HG03460 (cell line): ENCODE data around the gene EFNA3.

Experiments used
- ATAC-seq: cut with Tn5 transposase; IDR thresholded peaks from one replicate; pipeline ENCODE4 v1.9.1; 2021; ENCODE audit not compliant: unreplicated experiment

EFNA3 gene, protein sequence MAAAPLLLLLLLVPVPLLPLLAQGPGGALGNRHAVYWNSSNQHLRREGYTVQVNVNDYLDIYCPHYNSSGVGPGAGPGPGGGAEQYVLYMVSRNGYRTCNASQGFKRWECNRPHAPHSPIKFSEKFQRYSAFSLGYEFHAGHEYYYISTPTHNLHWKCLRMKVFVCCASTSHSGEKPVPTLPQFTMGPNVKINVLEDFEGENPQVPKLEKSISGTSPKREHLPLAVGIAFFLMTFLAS

DNA sequence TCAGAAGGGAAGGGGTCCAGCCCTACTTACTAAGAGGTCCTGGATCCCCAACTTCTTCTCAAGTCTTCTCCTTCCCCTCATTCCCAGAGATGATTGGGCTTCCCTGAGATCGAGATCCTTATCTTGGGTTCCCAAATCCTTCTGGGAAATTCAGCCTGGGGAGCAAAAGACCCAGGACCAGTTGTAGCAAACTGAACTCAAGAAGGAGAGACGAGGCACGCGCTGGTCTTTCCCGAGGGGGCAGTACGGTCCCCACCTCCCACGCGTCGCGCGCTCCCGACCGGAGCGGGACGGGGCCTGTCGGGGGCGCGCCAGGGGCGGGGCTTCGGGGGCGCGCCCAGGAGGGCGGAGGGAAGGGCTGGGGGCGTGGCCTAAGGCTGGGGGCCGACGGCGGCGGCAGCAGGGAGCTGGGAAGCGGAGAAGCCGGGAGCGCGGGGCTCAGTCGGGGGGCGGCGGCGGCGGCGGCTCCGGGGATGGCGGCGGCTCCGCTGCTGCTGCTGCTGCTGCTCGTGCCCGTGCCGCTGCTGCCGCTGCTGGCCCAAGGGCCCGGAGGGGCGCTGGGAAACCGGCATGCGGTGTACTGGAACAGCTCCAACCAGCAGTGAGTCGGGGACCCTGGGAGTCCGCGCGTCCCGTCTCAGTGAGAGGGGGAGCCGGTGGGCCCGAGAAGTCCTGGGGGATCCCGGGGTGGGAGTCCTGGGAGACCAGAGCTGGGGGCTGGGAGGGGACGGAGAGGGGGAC lies at the start of gene EFNA3:
TSS of gene EFNA3 (plus strand) at position 369 of the 741 bp plus-strand sequence. CDS start at position 474, 105 bp downstream.
- ATAC-seq: no peak

DNA sequence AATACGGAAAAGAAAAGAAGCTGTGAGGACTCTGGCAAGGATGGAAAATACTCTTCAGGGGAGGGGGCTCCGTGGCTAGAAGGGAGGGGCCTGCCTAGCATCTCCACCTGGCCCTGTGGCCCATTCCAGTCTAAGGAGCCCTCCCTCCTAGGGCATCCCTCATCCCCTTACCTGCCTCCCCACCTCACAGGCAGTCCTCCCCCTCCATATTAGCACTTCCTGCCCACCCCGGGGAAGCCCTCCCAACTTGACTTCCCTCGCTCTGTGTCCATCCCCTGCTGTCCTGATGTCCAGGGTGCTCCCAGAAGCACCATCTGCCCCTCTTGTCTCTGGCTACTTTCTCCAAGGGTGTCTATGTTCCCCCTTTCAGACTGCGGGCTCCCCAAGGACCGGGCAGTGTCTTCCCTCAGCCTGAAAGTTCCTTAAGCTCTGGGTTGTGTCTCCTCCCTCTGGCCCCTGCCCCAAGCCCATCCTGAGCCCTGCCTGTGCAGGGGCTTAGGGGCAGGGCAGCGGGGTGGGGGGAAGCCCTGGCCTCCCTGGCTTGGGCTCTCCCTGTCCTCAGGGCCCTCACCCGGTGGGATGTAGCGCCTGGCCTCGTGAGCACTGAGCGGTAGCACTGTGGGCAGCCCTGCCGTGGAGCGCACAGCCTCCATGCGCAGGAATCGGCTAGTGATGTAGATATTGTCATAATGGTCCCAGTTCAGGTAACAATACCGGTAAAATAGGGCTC lies 49.0 kb upstream of the EFNA3 start:
- no peak for ATAC-seq

DNA sequence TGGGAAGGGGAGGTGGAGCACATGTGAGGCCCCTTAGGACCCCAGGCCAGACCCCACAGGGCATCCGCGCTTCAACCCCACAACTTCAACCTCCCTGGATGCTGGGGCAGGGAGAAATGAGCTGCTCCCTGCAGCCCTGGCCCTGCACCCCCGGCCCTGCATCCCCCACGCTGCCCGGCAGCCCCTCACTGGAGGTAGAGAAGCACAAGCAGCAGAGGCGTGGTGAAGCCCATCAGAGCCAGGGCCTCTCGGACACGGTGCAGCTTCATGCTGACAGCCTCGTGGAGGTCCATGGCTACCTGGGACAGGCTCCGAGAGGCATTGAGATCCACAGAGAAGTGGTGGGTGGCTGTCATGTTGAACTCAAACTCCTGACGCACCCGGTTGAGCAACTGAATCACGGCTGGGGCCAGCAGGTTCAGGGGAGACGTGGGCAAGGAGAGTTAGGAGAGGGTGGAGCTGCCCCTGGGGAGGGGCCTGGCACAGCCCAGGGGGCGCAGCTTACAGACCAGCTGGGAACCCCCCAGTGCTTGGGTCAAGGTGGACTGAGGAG lies 48.3 kb upstream of the EFNA3 start:
- no peak for ATAC-seq

DNA sequence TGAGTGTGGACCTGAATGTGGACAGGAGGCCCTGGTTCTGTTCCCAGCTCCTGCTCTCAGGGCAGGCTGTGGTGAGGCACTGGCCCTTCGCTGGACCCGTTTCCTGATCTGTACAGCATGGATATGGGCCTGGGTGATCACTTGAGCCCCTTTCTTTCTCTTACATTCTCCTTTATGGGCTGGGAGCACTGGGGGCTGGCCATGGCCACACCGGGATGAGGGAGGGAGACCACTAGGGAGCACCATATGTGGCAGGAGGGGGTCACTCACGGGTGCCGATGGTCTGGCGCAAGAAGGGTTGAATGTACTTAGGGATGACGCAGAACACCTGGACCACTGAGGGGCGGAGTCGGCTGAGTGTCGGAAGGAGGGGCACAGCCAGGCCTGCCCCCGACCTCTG lies 47.7 kb upstream of the EFNA3 start:
- no peak for ATAC-seq

DNA sequence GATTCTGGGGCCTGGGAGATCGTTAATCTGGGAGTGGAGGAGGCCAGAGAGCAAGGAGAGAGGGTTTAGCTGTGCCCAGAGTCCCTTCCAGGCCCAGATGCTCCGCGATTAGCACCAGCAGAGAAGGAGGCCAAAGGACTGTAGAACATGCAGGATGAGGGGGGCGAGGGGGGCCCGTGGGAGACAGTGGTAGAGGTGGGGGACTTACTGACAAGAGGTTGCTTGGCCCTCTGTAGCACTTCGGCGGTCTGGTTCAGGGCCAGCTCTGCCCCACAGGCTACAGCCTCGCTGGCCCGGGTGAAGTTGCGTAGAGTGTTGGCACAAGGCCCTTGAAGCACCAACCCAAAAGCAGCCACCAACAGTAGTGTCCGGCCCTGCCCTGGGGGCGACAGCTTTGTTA lies 45.8 kb upstream of the EFNA3 start:
- ATAC-seq: no peak

DNA sequence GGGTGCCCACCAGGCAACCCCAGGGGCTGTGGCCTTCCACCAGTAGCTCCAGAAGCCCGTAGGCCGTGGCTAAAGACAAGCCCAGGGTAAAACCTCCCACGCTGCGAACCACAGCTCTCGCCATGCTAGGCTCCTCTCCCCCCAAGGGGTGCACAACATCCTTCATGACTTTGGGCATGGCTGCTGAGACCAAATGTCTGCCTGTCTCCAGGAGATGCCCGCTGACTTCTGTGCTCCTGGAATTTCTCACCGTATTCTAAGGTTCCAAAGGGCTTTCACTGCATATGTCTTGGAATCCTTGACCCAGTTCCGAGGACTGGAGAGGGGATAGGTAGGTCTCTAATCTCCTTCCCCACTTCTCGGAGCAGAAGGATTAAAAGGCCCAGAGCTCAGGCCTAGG lies 45.1 kb upstream of the EFNA3 start, which contains the start of the genes DCST1 and DCST2:
TSS of gene DCST1 (plus strand) at position 301 of the 400 bp plus-strand sequence. CDS start 213 bp downstream, outside the sequence.
TSS of gene DCST2 (minus strand) at position 258 of the 400 bp plus-strand sequence. CDS start at position 178, 80 bp downstream.
- no peak for ATAC-seq

DNA sequence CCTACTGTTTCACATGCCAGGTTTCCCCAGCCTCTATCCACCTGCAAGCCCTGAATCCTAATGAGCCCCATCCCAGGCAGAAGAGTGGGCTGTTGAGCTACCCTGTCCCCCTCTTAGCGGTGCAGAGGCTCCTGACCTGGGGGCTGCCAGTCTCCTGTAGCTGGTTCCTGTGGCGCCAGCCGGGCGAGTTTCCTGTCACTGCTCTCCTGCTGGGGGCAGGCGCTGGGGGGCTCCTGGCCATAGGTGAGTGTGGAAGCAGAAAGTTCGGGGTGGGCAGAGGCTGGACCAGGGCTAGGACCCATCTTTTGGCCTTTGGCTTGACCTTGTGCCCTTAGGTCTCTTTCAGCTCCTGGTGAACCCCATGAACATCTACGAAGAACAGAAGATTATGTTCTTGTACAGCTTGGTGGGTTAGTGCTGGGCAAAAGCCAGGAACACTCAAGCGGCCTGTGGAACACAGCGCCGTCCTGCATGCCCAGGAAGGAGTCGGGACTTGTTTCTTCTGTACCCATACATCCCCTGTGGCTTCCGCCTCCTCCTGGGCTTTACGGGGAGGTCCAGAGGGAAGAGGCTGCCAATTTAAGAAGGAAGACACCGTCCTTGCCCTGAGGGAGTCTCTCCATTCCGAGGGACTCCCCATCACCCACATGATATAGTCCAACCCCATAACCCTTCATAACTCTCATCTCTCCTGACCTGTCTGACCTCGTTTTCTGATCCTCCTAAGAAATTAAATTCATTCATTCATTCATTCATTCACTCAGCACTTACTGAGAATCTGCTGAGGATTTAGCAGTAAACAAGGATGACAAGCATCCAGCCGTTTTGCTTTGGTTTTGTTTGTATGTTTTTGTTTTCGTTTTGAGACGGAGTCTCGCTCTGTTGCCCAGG lies 44.1 kb upstream of the EFNA3 start:
- no peak for ATAC-seq

DNA sequence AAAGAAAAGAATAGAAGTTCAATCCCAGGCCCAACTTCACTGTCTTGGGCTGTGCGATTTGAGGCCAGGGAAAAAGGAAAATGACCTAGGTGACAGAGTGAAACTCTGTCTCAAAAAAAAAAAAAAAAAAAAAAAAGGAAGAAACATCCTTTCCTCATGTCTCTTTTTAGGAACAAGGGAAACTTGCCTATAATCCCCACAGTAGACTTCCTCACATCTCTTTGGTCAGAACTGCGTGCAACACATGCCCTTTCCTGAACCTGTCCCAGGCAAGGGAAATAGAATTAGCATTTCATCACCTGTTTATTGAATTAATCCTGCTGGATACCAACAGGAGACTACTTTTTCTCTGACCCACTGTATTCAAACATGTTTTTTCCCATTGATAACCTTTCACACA lies 42.7 kb upstream of the EFNA3 start:
- ATAC-seq: no peak

DNA sequence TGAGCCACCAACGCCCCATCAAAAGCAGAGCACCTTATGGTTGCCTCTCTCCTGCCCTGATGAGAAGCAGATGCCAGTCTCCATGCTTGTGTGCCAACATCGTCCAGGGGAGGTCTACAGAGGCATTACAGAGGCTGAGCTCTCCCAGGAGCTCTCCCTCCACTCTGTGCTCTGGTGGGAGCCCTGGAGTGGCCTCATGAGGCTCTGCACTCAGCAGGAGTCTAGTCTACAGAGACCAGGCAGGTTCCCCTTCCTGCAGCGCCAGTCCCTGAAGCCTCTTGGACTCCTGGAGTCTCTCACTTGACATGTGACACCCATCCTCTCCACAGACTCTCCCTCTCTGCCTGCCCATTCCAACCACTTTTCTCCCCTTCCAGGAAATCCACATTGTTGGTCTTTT lies 41.6 kb upstream of the EFNA3 start:
- no peak for ATAC-seq

DNA sequence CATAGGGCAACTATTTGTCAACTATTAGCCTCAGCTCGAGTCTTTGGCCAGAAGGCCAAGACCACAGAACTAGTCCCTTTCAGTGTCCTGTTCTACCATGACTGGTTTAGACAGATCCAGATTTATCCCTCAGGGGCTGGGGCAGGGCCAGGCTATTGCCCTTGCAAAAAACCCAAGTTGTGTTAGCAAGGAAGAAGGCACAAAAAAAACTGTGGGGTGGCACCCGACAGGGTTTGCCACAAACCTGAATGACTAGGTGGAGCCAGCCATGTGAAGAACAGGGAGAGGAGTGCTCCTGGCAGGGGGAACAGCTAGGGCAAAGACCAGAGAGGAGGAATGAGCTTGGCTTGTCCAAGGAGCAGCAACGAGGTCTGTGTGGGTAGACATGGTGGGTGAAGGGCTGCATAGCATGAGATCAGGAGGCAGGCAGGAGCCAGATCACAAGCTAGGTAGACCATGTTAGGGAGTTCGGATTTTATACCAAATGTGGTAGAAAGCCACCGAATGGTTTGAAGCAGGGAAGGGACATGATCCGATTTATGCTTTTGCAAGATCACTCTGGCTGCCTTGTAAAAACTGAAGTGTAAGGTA lies 40.7 kb upstream of the EFNA3 start:
- no peak for ATAC-seq

DNA sequence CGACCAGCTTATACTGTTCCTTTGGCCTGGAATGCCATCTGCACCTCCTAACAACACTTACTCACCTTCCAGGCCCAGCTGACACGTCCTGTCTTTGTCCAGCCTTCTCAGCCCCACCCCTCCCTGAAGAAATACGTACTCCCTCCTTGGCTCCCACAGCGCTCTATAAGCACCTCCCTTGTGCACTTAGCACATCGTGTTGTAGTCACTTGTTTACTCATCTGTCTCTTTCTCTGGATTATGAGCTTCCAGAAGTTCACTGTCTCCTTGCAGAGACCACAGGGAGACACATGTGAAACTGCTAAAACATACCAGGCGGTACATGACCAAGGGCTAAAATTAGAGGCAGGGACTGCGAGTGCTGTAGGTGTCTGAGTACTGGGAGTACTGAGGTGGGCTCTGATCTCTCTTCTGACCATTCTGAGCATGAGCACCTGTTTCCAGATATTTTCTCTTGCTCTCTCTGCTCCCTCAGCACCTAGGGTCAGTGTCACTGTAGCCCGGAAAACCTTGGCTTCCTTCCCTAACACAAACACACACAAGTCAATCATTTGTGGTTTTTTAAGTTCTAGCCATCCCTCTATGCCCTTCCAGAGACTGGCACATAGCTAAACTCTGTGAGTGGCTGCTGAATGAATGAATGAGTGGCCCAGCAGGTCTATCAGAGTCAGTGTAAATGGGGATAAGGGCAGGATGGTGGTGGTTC lies 39.9 kb upstream of the EFNA3 start:
- no peak for ATAC-seq

DNA sequence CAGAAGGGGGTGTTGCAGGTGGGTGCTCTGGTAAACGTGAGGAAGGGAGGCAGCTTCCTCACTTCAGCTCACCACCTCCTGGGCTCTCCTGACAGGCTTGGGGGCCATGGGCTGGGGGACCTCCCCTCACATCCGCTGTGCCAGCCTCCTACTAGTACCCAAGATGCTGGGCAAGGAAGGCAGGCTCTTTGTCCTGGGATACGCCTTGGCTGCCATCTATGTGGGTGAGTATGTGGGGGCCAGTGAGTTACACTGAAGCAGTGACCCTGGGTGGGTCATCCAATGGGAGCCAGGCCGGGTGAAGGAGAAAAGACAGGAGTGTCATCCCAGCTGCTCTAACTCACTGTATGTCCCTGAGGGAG lies 39.3 kb upstream of the EFNA3 start:
- no peak for ATAC-seq

DNA sequence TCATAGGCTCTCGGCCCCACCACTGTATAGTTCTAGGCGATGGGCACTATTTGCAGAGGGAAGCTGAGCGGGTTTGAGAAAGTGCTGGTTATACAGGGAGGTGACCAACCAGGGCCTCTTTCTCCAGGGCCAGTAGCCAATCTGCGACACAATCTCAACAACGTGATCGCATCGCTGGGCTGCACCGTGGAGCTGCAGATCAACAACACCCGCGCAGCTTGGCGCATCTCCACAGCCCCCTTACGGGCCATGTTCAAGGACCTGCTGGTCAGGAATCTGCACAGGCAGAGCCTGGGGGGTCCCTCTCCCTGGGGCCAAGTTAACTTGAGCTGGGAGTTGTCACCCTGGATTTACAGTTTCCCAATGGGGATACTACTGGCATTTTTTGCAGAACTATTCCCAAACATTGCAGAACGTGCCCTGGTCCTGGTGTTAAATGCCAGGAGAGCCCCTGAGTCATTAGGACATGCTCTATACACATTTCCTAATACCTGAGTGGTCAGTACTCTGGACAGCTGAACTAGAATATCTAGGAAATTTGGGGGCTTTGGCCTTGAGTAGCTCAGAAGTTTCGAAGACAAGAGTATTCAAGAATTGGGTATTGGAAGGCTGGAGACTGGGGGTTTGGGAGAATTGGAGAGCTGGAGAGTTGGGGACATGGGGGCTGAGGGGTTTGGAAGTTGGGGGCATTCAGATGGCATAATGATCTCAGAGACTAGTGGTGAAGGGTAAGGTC lies 38.1 kb upstream of the EFNA3 start:
- no peak for ATAC-seq

DNA sequence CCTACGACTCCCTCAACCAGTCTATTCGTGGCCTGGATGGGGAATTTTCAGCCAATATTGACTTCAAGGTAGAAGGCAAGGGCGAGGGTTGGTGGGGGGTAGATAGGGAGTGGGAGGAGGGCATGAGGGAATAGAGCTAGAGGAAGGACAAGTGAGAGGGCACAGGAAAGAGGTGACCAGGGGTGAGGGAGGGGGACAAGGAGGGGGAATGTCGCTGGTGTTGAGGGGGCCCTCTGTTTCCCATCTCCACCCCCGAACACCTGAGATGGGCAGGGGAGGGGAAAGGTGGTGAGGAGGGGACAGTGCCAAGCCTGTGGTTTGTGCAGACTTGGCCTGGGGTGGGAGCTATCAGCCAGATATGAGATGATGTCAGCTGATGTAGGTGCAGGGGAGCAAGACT lies 35.8 kb upstream of the EFNA3 start:
- ATAC-seq: no peak

DNA sequence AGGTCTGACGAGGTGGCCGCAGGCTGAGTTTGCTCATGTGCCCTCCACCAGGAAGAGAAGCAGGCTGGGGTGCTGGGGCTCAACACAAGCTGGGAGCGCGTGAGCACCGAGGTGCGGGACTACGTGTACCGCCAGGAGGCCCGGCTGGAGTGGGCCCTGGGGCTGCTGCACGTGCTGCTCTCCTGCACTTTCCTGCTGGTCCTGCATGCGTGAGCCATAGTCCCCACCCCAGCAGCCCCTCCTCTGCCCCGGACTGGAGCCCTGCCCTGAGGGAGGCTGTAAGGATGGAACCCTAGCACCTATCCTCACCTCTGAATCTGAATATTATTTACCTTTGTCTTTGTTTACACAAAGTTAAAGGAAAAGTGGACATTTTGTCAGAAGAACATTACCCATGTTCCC lies 35.3 kb upstream of the EFNA3 start:
- ATAC-seq: no peak

DNA sequence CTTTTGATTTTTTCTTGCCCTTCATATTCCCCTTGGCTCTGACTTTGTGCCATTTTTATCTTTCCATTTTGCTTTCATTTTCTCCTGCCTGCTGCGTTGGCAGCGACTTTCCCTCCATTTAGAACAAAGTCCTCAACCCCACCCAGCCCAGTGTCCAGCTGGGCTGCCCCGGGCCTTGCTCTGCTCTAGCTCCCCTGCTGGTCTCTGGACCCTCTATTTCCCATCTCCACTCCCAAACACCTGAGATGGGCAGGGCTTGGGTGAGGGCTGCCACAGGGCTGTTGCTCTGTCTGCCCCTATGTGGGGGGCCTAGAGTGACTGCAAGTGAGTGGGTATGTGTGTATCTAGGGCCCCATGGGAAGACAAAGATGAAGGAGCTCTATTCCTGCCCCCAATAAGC lies 34.8 kb upstream of the EFNA3 start:
- no peak for ATAC-seq

DNA sequence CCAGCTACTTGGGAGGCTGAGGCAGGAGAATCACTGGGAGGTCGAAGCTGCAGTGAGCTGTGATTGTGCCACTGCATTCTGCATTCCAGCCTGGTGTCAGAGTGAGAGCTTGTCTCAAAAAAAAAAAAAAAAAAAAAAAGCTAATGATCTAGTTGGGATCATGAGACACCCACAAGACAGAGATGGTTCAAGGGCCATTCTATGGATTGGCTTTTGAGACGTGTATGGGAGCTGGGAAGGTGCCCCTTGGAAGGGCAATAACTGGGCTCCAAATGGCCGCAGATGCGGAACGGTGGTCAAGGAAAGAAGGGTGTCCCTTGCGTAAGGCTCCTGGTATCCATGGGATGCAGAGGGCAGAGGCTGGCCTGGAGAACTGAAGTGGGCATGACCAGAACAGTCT lies 34.3 kb upstream of the EFNA3 start:
- ATAC-seq: no peak

DNA sequence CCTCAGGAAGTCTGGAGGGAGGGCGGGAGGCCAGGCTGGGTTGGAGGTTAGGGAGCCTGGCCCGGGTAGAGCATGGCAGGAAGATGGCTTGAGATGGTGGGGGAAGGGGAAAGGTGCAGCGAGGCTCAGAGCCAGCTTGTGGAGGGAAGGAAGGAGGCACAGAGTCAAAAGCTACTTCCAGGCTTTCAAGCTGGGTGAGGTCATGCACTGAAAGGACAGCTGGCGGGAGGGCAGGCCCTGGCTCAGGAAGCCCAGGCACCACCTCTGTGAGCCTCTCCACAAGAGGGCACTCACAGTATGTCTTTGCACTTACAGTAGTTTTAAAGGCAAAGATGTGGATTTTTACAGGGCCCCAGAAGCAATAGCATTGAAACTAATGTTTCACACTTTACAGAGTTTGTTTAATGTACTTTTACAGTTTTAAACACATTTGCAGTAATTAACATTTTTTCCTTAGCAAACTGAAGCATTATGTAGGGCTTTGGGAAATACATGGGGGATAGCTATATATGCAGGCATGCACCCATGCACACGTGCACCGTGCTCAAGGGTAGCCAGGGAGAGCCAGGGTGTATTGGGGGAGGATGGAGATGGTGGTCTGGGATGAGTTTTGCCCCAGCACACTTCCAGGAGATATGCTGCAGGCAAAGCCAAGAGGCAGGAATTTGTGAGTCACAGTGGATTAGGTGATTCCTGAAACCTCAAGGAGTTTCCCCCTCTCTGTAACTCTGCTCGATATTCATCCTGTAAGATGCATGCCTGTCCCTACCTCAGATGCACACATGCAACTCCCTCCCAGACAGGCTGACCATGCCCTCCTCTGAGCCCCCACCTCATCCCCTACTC lies 33.6 kb upstream of the EFNA3 start:
- no peak for ATAC-seq
